Stimulated activated CD4-positive, alpha-beta T cell treated with anti-CD3 and anti-CD28 coated beads, Interleukin-1b, Interleukin-23, amount 100 ng/mL, for 1 hour (primary cell): ENCODE results near the gene C10orf143.

Source experiments
- DNase-seq, 2 donors: peaks; one replicate each; pipeline ENCODE4 v3.0.0-alpha.2; 2020; ENCODE audit warnings: low read depth in 2 of 2

C10orf143 gene

DNA sequence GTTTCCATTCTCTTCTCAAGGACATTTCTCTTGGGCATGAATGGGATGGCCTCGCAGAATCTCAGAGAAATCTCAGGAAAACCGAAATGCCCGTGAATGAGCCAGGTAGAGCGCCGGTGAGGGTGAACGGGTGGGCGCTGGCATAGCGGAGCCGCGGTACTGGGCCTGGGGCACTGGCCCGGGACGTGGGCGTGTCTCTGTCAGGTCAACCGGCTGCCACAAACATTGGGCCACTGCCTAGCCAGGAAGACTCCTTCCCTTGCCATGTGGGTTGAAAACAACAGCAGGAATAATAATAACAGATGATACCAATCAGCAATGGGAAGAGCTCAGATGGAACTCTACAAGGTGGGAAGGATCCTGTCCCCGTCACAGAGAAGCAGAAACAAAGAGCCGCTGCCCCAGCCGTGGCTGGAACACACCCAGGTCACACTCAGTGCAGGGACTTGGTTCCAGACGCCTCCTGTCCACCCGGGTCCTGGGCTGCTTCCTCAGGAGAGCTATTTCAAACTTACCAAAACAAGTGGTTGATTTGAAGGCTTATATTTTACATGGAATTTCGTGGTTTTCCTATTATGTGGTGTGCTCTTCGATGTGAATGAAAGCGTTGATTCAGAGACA lies 95.4 kb downstream of the C10orf143 start:
- DNase-seq = no peak

DNA sequence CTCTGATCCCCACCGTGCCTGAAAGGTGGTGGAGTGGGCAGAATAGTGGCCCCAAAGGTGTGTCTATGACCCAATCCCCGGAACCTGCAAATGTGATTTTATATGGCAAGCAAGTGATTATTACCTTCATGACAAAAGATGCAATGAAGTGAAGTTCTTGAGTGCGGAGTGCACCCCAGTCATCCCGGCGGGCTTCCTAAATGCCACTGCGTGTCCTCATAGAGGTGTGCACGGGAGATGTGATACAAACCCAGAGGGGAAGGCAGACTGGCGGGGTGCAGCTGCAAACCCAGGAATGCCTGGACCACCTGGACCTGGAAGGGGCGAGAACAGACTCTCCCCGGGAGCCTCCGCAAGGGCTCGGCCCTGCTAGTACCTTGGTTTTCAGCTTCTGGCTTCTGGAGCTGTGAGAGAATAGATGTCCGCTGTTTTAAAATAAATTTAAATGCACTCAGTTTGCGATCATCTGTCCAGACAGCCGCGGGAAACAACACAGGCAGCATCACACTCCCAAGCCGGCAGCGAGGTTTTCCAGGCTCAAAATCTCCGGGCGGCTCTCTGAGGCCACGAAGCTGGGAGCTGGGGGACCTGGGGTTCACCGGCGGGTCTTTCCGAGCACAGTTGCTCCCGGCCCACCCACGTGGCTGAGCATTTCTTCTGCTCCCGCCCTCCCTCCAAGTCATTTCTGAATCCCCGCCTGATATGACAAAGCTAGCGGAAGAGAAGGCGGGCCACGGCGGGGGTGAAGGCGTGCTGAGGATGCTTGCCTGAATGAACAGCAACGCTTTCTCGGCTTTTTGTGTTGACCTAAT lies 96.2 kb downstream of the C10orf143 start:
- DNase-seq = no peak
